ENCODE data around the gene LRRC37B.
"Not testable (repeated sequence)": the region's sequence is repeated elsewhere in the genome, so short reads cannot be mapped to it uniquely, and the experiment has no call there.

DNA sequence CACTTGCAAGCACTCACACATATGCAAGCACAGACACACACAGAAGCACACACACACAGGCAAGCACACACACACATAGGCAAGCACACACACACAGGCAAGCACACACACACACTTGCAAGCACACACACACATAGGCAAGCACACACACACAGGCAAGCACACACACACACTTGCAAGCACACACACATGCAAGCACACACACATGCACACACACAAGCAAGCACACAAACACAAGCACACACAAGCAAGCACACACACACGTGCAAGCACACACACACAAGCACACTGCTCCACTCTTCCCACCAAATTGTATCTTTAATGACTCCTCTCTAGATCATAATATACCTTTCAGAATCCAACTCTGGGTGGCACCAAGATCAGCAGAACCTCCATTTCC, 84.9 kb downstream of the LRRC37B start:
- TF ChIP-seq CTCF (IDR thresholded peaks at IDR 0.05); EZH2 (IDR thresholded peaks at IDR 0.05; ENCODE audit: borderline replicate concordance, insufficient read depth, low read depth, low read length, poor library complexity, severe bottlenecking): not testable (repeated sequence)

All from B cell (primary cell).